Breast epithelium (tissue), 4 donors: Measurements from ENCODE around the gene FHOD3. TPM values are rescaled to one million over a fixed set of nuclear protein-coding genes. Genes with fewer than 3 reads are reported as not detected.

Experiments
- DNase-seq, 2 donors: peaks; one replicate each; pipeline ENCODE4 v3.0.0-alpha.2; 2019; ENCODE audit warnings: low spot score in 2 of 2
- H3K27ac ChIP-seq, 2 donors: fragments of 200-600 bp; sonication (generic) in 1 of 2; one replicate each; pipeline ENCODE4 v1.5.1; 2016 to 2019; ENCODE audit warnings: mild to moderate bottlenecking in 1 of 2
- H3K27me3 ChIP-seq, 2 donors: fragments of 200-600 bp; sonication (generic) in 1 of 2; one replicate each; pipeline versions ENCODE4 v1.5.1 to v1.6.0; 2017 to 2019; ENCODE audit warnings: control low read depth in 1 of 2, mild to moderate bottlenecking in 1 of 2
- H3K36me3 ChIP-seq: fragments of 200-600 bp; one replicate; pipeline ENCODE4 v1.5.1; 2019
- H3K4me1 ChIP-seq, 2 donors: fragments of 200-600 bp; sonication (generic); one replicate each; pipeline ENCODE4 v1.5.1; 2016 to 2019; ENCODE audit warnings: control low read depth in 1 of 2
- H3K4me3 ChIP-seq, 3 donors: fragments of 200-600 bp; sonication (generic); 1 replicate in 2 of 3; 2 replicates in 1 of 3; pipeline ENCODE4 v1.5.1; 2016 to 2019; ENCODE audit warnings: mild to moderate bottlenecking in 3 of 3, moderate library complexity in 2 of 3
- H3K9me3 ChIP-seq, 2 donors: fragments of 200-600 bp; sonication (generic) in 1 of 2; one replicate each; pipeline ENCODE4 v1.5.1; 2016 to 2019; ENCODE audit warnings: control low read depth in 1 of 2
- CTCF ChIP-seq, 3 donors: fragments of 450-650 bp; IDR thresholded peaks; one replicate each; pipeline ENCODE4 v1.5.1; 2016 to 2017; ENCODE audit warnings: antibody characterized with exemption in 3 of 3, mild to moderate bottlenecking in 3 of 3, moderate library complexity in 3 of 3
- POLR2A ChIP-seq: fragments of 450-650 bp; IDR thresholded peaks from one replicate; pipeline ENCODE4 v1.6.1; 2016; ENCODE audit warnings: antibody characterized with exemption, mild to moderate bottlenecking, moderate library complexity
- POLR2AphosphoS5 ChIP-seq, 3 donors: sonication (generic); formaldehyde crosslinking; IDR thresholded peaks; one replicate each; pipeline ENCODE4 v1.6.1; 2017; ENCODE audit warnings: antibody characterized with exemption in 3 of 3
- intact Hi-C: fragments of 100-400 bp; cut with DNase I; formaldehyde crosslinking; loops from one replicate; pipeline ENCODE4 v1.15.1; 2023; ENCODE audit warnings: low total_unique reads
- total RNA-seq, 3 donors: library from RNA; depleted of rRNA; stranded (reverse); fragments of >200 nt; gene quantifications; one replicate each; pipeline ENCODE4 v1.1.0, GENCODE V29; 2016

Gene FHOD3
- total RNA-seq, 3 donors from 2014 or later, result 1.9 to 13.1 (median 13.0) TPM

GRCh38 chr18:36377626-36378025 lies 80.1 kb downstream of the FHOD3 start:
- Histone ChIP-seq H3K4me1 (peaks cover 0 to 5% of the 10 kb centered on the region in 2 donors), H3K27ac (no peak overlapping the region), H3K36me3 (no peaks in the 10 kb centered on the region), H3K27me3 (no peaks in the 10 kb centered on the region), H3K4me3 (no peak overlapping the region), H3K9me3 (no peaks in the 10 kb centered on the region)
- TF ChIP-seq POLR2A (no peak), POLR2AphosphoS5 (IDR thresholded peaks at IDR 0.05) (no peak), CTCF (IDR thresholded peaks at IDR 0.05) (no peak)
- intact Hi-C loops, result no loop called here
- DNase-seq, result no peak

GRCh38 chr18:36378205-36378604 lies 80.7 kb downstream of the FHOD3 start:
- DNase-seq, result no peak
- intact Hi-C loops, result no loop called here
- no peaks in the 10 kb centered on the region for H3K9me3 ChIP-seq
- H3K27me3 ChIP-seq, result no peaks in the 10 kb centered on the region
- H3K27ac ChIP-seq, result no peak overlapping the region
- no peak for TF ChIP-seq POLR2A
- no peak for TF ChIP-seq POLR2AphosphoS5 (IDR thresholded peaks at IDR 0.05)
- TF ChIP-seq CTCF (IDR thresholded peaks at IDR 0.05), result no peak
- peaks cover 0 to 5% of the 10 kb centered on the region in 2 donors for H3K4me1 ChIP-seq
- H3K36me3 ChIP-seq, result no peaks in the 10 kb centered on the region
- H3K4me3 ChIP-seq, result no peak overlapping the region

GRCh38 chr18:36379435-36379984 lies 82.0 kb downstream of the FHOD3 start:
- H3K36me3 ChIP-seq, result no peaks in the 10 kb centered on the region
- H3K4me1 ChIP-seq, result no peaks in the 10 kb centered on the region
- no peaks in the 10 kb centered on the region for H3K9me3 ChIP-seq
- intact Hi-C loops, result no loop called here
- H3K27me3 ChIP-seq, result no peaks in the 10 kb centered on the region
- TF ChIP-seq CTCF (IDR thresholded peaks at IDR 0.05) (no peak), POLR2A (no peak), POLR2AphosphoS5 (IDR thresholded peaks at IDR 0.05) (no peak)
- H3K27ac ChIP-seq, result no peak overlapping the region
- no peak for DNase-seq
- no peak overlapping the region for H3K4me3 ChIP-seq

GRCh38 chr18:36380173-36380827 lies 82.8 kb downstream of the FHOD3 start:
- DNase-seq, result no peak
- intact Hi-C loops, result no loop called here
- Histone ChIP-seq H3K36me3 (no peaks in the 10 kb centered on the region), H3K9me3 (no peaks in the 10 kb centered on the region), H3K27me3 (no peaks in the 10 kb centered on the region), H3K4me1 (no peaks in the 10 kb centered on the region), H3K27ac (no peak overlapping the region), H3K4me3 (no peak overlapping the region)
- no peak for TF ChIP-seq POLR2A
- TF ChIP-seq POLR2AphosphoS5 (IDR thresholded peaks at IDR 0.05), result no peak

GRCh38 chr18:36381075-36381474 lies 83.6 kb downstream of the FHOD3 start:
- DNase-seq, result no peak
- H3K27ac ChIP-seq, result no peak overlapping the region
- H3K27me3 ChIP-seq, result no peaks in the 10 kb centered on the region
- no peaks in the 10 kb centered on the region for H3K9me3 ChIP-seq
- no peaks in the 10 kb centered on the region for H3K36me3 ChIP-seq
- TF ChIP-seq POLR2A, result no peak
- no peak for TF ChIP-seq CTCF (IDR thresholded peaks at IDR 0.05)
- no peak for TF ChIP-seq POLR2AphosphoS5 (IDR thresholded peaks at IDR 0.05)
- intact Hi-C loops, result loop anchor here (1.0 kb wide), 1 partner anchor 23 kb away; no protein-coding TSS in a partner anchor
- no peak overlapping the region for H3K4me3 ChIP-seq
- no peaks in the 10 kb centered on the region for H3K4me1 ChIP-seq
